GM12864 (cell line): ENCODE results near the gene TPST1.

Source experiments
- DNase-seq: peaks from one replicate; pipeline ENCODE4 v3.0.0-alpha.2; 2011; ENCODE audit warnings: low read depth
- H3K4me3 ChIP-seq: 2 replicates; pipeline ENCODE4 v1.5.1; 2011; ENCODE audit warnings: mild to moderate bottlenecking, low read depth, low read length, control low read depth
- CTCF ChIP-seq: IDR thresholded peaks from 2 replicates; pipeline ENCODE4 v1.5.1; 2011; ENCODE audit warnings: low read depth, mild to moderate bottlenecking, moderate library complexity, low read length, control low read depth, inconsistent platforms; ENCODE audit errors: missing control alignments

TPST1 gene

GRCh38 chr7:66348531-66348930, 143.4 kb downstream of the TPST1 start:
- no peak for DNase-seq
- no peak for TF ChIP-seq CTCF
- H3K4me3 ChIP-seq: no peak overlapping the region

- H3K4me3 ChIP-seq: no peak overlapping the region
- no peak for TF ChIP-seq CTCF
- no peak for DNase-seq
Measured at GRCh38 chr7:66348959-66349358, 143.8 kb downstream of the TPST1 start.

GRCh38 chr7:66352071-66352470, 146.9 kb downstream of the TPST1 start:
- no peak for DNase-seq
- no peak overlapping the region for H3K4me3 ChIP-seq
- TF ChIP-seq CTCF: no peak

- no peak for DNase-seq
- H3K4me3 ChIP-seq: no peak overlapping the region
- TF ChIP-seq CTCF: no peak
Measured at GRCh38 chr7:66353547-66353946, 148.4 kb downstream of the TPST1 start.

GRCh38 chr7:66355756-66356155, 150.6 kb downstream of the TPST1 start:
- DNase-seq: no peak
- no peak for TF ChIP-seq CTCF
- no peak overlapping the region for H3K4me3 ChIP-seq

GRCh38 chr7:66356277-66356721, 151.2 kb downstream of the TPST1 start:
- no peak for DNase-seq
- TF ChIP-seq CTCF: no peak

GRCh38 chr7:66357087-66357486, 152.0 kb downstream of the TPST1 start:
- DNase-seq: no peak
- H3K4me3 ChIP-seq: no peak overlapping the region
- TF ChIP-seq CTCF: no peak

More at GRCh38 chr7:66356277-66356721, 151.2 kb downstream of the TPST1 start:
- H3K4me3 ChIP-seq: no peak overlapping the region
